Peyer's patch (tissue), 4 donors: ENCODE data around the gene SPINDOC.

ENCODE experiments used
- CTCF ChIP-seq, 6 experiments: fragments of 450-650 bp in 4 of 6; fragments of 200-600 bp in 2 of 6; sonication (generic) in 1 of 6; IDR thresholded peaks; one replicate each; pipeline ENCODE4 v1.5.1; 2017 to 2019; ENCODE audit warnings: antibody characterized with exemption in 6 of 6, mild to moderate bottlenecking in 3 of 6, moderate library complexity in 1 of 6
- POLR2A ChIP-seq, 2 donors: fragments of 450-650 bp; IDR thresholded peaks; one replicate each; pipeline ENCODE4 v1.5.1; 2017; ENCODE audit warnings: antibody characterized with exemption in 2 of 2, mild to moderate bottlenecking in 2 of 2, moderate library complexity in 2 of 2

- TF ChIP-seq POLR2A (IDR thresholded peaks at IDR 0.05) (no peak), CTCF (IDR thresholded peaks at IDR 0.05) (no peak)
Observed at GRCh38 chr11:63866211-63866610, 53.0 kb downstream of the SPINDOC start.
